Globus pallidus (tissue), 1 donor: Measurements from ENCODE around the gene CDKL4.
"Not testable (repeated sequence)": the region's sequence is repeated elsewhere in the genome, so short reads cannot be mapped to it uniquely, and the experiment has no call there.

Experiments used
- DNase-seq: peaks from one replicate; pipeline ENCODE4 v3.0.0-alpha.2; 2015; ENCODE audit warnings: low spot score

Gene CDKL4

GRCh38 chr2:39141334-39142271, 102.2 kb downstream of the CDKL4 start:
- DNase-seq = no peak

GRCh38 chr2:39140948-39141333, 102.8 kb downstream of the CDKL4 start:
- not testable (repeated sequence) for DNase-seq

GRCh38 chr2:39140322-39140847, 103.4 kb downstream of the CDKL4 start:
- no peak for DNase-seq

GRCh38 chr2:39139511-39140237, 104.1 kb downstream of the CDKL4 start:
- DNase-seq = no peak

- DNase-seq = no peak
These were observed 104.9 kb downstream of the CDKL4 start for GRCh38 chr2:39138837-39139211.

GRCh38 chr2:39138187-39138836, 105.5 kb downstream of the CDKL4 start:
- not testable (repeated sequence) for DNase-seq

GRCh38 chr2:39136799-39137198, 107.0 kb downstream of the CDKL4 start:
- no peak for DNase-seq

- no peak for DNase-seq
These were observed 108.0 kb downstream of the CDKL4 start for GRCh38 chr2:39135690-39136259.

GRCh38 chr2:39133215-39133851, 110.4 kb downstream of the CDKL4 start:
- DNase-seq = no peak

- no peak for DNase-seq
These were observed 114.8 kb downstream of the CDKL4 start for GRCh38 chr2:39128919-39129391.

GRCh38 chr2:39127973-39128372, 115.8 kb downstream of the CDKL4 start:
- no peak for DNase-seq
